Subcutaneous abdominal adipose tissue (tissue), 5 donors: ENCODE data around the gene FAM222B.
"Not testable (repeated sequence)": the region's sequence is repeated elsewhere in the genome, so short reads cannot be mapped to it uniquely, and the experiment has no call there.

Experiments
- H3K27ac ChIP-seq: one replicate; pipeline ENCODE4 v1.7.0; 2013; ENCODE audit warnings: low read depth, mild to moderate bottlenecking, inconsistent platforms, low read length, moderate library complexity
- H3K27me3 ChIP-seq, 5 donors: one replicate each; pipeline ENCODE4 v1.7.0; 2013; ENCODE audit warnings: low read length in 5 of 5, inconsistent platforms in 1 of 5; ENCODE audit not compliant: control insufficient read depth in 5 of 5, insufficient read depth in 4 of 5
- H3K36me3 ChIP-seq, 5 donors: one replicate each; pipeline ENCODE4 v1.7.0; 2013; ENCODE audit warnings: low read length in 5 of 5; ENCODE audit not compliant: control insufficient read depth in 5 of 5, insufficient read depth in 5 of 5
- H3K4me1 ChIP-seq, 5 donors: one replicate each; pipeline ENCODE4 v1.7.0; 2013; ENCODE audit warnings: low read length in 5 of 5, mild to moderate bottlenecking in 3 of 5, moderate library complexity in 1 of 5; ENCODE audit not compliant: control insufficient read depth in 5 of 5, insufficient read depth in 5 of 5
- H3K4me3 ChIP-seq, 5 donors: one replicate each; pipeline ENCODE4 v1.7.0; 2013; ENCODE audit warnings: low read length in 5 of 5, low read depth in 1 of 5
- H3K9ac ChIP-seq, 5 donors: one replicate each; pipeline ENCODE4 v1.7.0; 2013; ENCODE audit warnings: low read length in 5 of 5, mild to moderate bottlenecking in 4 of 5, moderate library complexity in 3 of 5
- H3K9me3 ChIP-seq, 5 donors: one replicate each; pipeline ENCODE4 v1.7.0; 2013; ENCODE audit warnings: low read length in 5 of 5; ENCODE audit not compliant: control insufficient read depth in 5 of 5
- donor health status: healthy.
- donor health status: healthy.
- donor health status: healthy.
- donor health status: healthy.
- donor health status: healthy.

FAM222B gene

DNA sequence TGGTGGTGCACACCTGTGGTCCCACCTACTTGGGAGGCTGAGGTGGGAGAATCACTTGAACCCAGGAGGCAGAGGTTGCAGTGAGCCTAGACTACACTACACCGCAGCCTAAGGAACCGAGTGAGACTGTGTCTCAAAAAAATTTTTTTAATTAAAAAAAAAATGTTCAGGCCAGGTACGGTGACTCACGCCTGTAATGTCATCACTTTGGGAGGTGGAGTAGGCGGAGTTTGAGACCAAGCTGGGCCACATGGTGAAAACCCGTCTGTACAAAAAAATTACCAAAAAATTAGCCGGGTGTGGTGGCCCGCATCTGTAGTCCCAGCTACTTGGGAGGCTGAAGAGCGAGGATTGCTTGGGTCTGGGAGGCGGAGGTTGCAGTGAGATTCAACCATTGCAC is 3.6 kb upstream of the FAM222B start:
- Histone ChIP-seq H3K9ac (no peak overlapping the region), H3K27me3 (no peaks in the 10 kb centered on the region), H3K4me3 (no peak overlapping the region), H3K27ac (no peak overlapping the region), H3K4me1 (peaks cover 0 to 17% (median 14%) of the 10 kb centered on the region in 5 donors), H3K36me3 (no peaks in the 10 kb centered on the region), H3K9me3 (no peaks in the 10 kb centered on the region)

DNA sequence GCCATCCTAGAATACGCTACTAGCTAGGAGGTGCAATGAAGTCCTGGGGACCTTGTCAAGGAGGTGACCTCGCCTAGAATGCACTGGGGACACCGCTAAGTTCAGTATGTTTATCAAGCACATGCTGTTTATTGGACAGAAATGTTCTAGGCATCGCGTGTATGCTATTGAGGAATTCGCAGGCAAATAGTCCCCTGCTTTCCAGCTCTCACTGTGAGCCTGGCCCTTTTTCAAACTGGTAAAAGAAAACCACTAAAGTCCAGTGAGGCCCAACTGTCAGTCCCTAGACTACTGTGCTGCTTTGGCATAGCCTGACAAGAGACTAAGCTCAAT is 1.2 kb upstream of the FAM222B start:
- Histone ChIP-seq H3K9ac (no peak overlapping the region), H3K9me3 (no peaks in the 10 kb centered on the region)

DNA sequence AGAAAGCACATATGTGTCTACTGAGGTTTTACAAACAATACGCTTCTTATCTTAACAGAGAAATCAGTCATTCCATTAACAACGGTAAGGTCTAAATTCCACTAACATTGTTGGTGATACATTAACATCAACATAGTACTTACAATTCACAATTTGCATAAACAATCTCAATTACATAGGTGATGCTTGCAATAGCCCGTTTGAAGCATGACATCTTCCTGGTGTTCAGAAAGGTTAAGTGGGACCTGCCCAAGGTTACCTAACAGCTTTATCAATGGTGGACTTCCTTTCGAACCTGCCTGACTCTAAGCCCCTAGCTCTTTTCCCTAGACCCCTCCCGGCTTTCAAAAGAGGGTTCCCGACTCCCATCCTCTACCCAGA is 699 bp downstream of the FAM222B start:
- Histone ChIP-seq H3K27ac (peak overlapping the region; percentile 93), H3K4me1 (peaks cover 0 to 19% (median 17%) of the 10 kb centered on the region in 5 donors), H3K27me3 (no peaks in the 10 kb centered on the region), H3K4me3 (peak overlapping the region; percentile 87 to 96 (median 92)), H3K9ac (peak overlapping the region; percentile 93 to 96 (median 94)), H3K36me3 (no peaks in the 10 kb centered on the region), H3K9me3 (no peaks in the 10 kb centered on the region)

More for the DNA sequence above, 1.2 kb upstream of the FAM222B start:
- H3K4me3 ChIP-seq = no peak overlapping the region
- H3K27ac ChIP-seq = no peak overlapping the region
- H3K36me3 ChIP-seq = no peaks in the 10 kb centered on the region
- H3K4me1 ChIP-seq = peaks cover 0 to 19% (median 17%) of the 10 kb centered on the region in 5 donors
- no peaks in the 10 kb centered on the region for H3K27me3 ChIP-seq

DNA sequence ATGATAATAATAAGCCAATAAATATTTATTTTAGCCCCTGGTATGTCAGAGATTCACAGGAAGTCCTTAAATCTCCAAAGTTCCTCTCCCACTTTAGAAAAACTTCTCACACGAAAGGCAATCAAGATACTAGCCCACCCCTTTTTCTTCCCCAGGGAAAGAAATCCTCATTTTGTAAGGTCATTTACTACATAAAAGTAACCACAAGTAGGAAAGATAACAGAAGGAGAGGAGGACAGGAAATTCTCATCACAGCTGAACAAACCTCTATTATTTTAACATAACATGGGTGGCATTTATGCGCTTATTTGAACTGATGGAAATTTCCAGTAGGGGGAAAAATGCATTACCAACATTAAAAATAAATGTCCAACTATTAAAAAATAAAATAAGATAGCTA is 3.4 kb downstream of the FAM222B start:
- Histone ChIP-seq H3K9me3 (no peaks in the 10 kb centered on the region), H3K9ac (no peak overlapping the region), H3K27ac (no peak overlapping the region), H3K4me3 (no peak overlapping the region), H3K27me3 (no peaks in the 10 kb centered on the region), H3K4me1 (peaks cover 0 to 19% (median 17%) of the 10 kb centered on the region in 5 donors), H3K36me3 (peaks cover 0 to under 1% (median 0%) of the 10 kb centered on the region in 5 donors)

DNA sequence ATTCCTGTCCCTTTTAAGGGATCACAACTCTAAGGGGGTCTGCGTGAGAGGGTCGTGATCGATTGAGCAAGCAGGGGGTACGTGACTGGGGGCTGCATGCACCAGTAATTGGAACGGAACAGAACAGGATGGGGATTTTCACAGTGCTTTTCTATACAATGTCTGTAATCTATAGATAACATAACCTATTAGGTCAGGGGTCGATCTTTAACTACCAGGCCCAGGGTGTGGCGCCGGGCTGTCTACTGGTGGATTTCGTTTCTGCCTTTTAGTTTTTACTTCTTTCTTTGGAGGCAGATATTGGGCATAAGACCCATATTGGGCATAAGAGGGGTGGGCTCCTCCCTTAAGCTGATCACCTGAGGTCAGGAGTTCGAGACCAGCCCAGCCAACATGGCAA is 6.0 kb downstream of the FAM222B start:
- not testable (repeated sequence) for H3K27me3 ChIP-seq, H3K4me1 ChIP-seq, H3K9ac ChIP-seq, H3K36me3 ChIP-seq, H3K9me3 ChIP-seq, H3K4me3 ChIP-seq, H3K27ac ChIP-seq

DNA sequence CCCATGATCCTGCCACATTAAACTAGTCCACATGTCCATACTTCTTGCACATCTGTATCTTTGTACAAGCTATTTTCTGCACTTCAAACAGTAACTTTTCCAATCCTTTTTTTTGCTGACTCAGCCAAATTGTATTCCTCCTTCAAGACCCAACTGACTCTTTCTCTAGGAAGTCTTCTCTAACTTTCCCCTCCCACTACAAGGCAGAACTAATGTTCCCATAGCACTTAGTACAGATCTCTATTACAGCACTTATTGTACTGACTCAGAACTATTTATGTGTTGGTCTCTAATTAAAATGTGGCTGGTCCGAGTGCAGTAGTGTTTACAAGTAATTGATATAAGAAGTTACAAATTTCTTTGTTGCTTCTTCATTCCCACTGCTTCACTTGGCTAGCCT is 8.2 kb downstream of the FAM222B start:
- peaks cover 0 to 3% (median 0%) of the 10 kb centered on the region in 5 donors for H3K36me3 ChIP-seq
- no peaks in the 10 kb centered on the region for H3K9me3 ChIP-seq
- no peaks in the 10 kb centered on the region for H3K27me3 ChIP-seq
- peaks cover 0 to 5% (median 0%) of the 10 kb centered on the region in 5 donors for H3K4me1 ChIP-seq
- H3K27ac ChIP-seq = no peak overlapping the region
- H3K9ac ChIP-seq = no peak overlapping the region
- H3K4me3 ChIP-seq = no peak overlapping the region

DNA sequence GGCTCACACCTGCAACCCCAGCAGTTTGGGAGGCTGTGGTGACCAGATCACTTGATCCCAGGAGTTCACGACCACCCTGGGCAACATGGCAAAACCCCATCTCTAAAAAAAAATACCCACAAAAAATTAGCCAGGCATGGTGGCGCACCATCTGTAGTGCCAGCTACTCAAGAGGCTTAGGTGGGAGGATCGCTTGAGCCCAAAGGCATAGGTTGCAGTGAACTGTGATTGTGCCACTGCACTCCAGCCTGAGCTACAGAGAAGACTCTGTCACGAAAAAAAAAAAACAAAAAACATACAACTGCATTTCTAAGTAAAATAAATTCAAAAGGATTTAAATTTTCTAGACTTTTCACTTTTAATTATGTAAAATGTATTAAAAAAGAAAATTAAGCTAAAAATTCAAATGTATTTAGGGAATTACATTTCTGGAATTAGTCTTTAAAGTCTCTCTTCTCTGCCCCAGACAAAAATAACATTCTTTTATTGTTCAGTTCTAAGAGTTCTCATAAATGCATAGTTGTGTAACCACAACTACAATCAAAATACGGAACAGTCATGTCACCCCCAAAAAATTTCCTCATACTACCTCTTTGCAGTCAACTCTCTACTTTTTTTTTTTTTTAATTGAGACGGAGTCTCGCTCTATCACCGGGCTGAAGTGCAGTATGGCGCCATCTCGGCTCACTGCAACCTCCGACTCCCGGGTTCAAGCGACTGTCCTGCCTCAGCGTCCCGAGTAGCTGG is 14.1 kb downstream of the FAM222B start:
- no peaks in the 10 kb centered on the region for H3K36me3 ChIP-seq
- peaks cover 1 to 18% (median 5%) of the 10 kb centered on the region in 5 donors for H3K4me1 ChIP-seq
- H3K27me3 ChIP-seq = no peaks in the 10 kb centered on the region
- peaks cover 0 to 2% (median 0%) of the 10 kb centered on the region in 5 donors for H3K9me3 ChIP-seq
- H3K9ac ChIP-seq = no peak overlapping the region
- H3K27ac ChIP-seq = no peak overlapping the region
- no peak overlapping the region for H3K4me3 ChIP-seq

DNA sequence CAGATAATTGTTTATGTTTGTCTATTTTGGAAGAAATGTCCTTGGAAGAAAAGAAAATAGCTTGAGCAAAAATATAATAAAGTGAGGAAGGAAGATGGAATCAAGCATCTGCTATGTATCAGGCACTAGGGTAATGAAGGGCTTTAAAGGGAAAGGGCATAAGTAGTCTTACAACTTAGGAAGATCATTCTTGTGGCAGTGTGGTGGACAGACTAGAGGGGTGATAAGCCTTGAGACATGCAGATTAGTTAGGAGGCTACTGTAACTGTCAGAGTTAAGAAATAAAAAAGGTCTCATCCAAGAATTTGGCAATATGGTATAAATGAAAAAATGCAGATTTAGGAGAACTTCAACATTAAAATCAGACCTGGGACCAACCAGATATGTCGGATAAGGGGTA is 14.9 kb downstream of the FAM222B start:
- Histone ChIP-seq H3K27me3 (no peaks in the 10 kb centered on the region), H3K9ac (no peak overlapping the region), H3K36me3 (no peaks in the 10 kb centered on the region), H3K27ac (no peak overlapping the region), H3K9me3 (peaks cover 0 to 2% (median 0%) of the 10 kb centered on the region in 5 donors), H3K4me1 (peaks cover 1 to 23% (median 9%) of the 10 kb centered on the region in 5 donors), H3K4me3 (no peak overlapping the region)

DNA sequence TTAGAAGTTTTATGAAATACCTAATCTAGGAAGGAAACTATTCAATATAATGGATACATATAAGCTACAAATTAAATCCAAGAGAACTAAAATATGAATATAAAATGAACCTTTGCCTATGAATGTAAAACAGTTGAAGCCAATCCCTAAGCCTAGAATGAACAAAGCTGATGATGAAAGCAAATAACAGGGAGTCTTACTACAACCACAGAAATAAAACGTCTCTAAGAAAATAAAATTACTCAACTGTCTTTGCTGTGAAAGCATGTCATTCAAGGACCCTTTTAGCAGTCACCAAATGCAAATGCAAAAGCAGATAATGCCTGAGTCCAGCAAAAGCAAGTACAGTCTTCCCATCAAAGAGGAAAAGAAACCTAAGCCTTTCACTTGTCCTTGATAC is 23.0 kb downstream of the FAM222B start:
- no peak overlapping the region for H3K27ac ChIP-seq
- peaks cover 0 to 13% (median 5%) of the 10 kb centered on the region in 5 donors for H3K4me1 ChIP-seq
- H3K36me3 ChIP-seq = no peaks in the 10 kb centered on the region
- H3K4me3 ChIP-seq = no peak overlapping the region
- no peaks in the 10 kb centered on the region for H3K27me3 ChIP-seq
- H3K9ac ChIP-seq = peak overlapping the region in 1 of 5 donors; percentile 40
- H3K9me3 ChIP-seq = peaks cover 0 to 2% (median 0%) of the 10 kb centered on the region in 5 donors

DNA sequence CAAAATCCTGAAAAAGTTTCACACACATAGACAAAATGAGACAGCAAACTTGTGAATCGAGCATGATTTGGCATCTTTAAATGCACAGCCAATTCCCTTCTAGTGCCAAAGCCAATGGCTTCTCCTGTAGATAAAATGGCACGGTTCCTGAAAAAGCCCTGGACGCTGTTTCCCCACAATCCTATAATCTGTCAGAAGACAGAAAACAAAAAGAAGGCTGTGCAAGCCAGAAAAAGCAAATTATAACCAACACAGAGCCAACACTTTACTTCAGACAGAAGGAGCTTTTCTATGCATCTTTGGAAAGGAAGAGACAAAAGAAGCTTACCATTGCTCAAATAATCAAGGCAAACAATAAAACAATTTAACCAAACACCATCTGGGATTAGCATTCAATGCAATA is 23.8 kb downstream of the FAM222B start:
- H3K9me3 ChIP-seq = no peaks in the 10 kb centered on the region
- H3K4me3 ChIP-seq = no peak overlapping the region
- H3K27ac ChIP-seq = no peak overlapping the region
- no peak overlapping the region for H3K9ac ChIP-seq
- H3K4me1 ChIP-seq = peaks cover 0 to 13% (median 5%) of the 10 kb centered on the region in 5 donors
- no peaks in the 10 kb centered on the region for H3K36me3 ChIP-seq
- no peaks in the 10 kb centered on the region for H3K27me3 ChIP-seq
